CD1c-positive myeloid dendritic cell (primary cell): ENCODE data around the gene KANSL1.

Experiments used
- DNase-seq: peaks from one replicate; pipeline ENCODE4 v3.0.0-alpha.2; 2016; ENCODE audit errors: extremely low spot score

KANSL1 gene

DNA sequence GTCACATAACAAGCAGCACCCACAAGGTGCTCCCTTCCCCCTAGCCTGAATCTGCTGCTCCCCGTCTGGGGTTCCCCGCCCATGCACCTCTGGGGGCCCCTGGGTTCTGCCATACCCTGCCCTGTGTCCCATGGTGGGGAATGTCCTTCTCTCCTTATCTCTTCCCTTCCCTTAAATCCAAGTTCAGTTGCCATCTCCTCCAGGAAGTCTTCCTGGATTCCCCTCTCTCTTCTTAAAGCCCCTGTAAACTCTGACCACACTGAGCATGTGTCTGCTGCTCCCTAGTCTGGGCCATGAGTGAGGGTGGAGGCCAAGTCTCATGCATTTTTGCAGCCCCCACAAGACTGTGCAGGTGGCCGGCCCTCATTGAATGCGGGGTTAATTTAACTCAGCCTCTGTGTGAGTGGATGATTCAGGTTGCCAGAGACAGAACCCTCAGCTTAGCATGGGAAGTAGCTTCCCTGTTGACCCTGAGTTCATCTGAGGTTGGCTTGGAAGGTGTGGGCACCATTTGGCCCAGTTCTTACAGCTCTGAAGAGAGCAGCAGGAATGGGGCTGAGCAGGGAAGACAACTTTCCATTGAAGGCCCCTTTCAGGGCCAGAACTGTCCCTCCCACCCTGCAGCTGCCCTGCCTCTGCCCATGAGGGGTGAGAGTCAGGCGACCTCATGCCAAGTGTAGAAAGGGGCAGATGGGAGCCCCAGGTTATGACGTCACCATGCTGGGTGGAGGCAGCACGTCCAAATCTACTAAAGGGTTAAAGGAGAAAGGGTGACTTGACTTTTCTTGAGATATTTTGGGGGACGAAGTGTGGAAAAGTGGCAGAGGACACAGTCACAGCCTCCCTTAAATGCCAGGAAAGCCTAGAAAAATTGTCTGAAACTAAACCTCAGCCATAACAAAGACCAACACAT lies 194.0 kb downstream of the KANSL1 start, which contains the start of gene STH:
Gene STH, plus strand, starts transcription at position 264 of the 913 bp plus-strand sequence. Its CDS starts 30 bp downstream, at position 294.
- DNase-seq, result no peak

DNA sequence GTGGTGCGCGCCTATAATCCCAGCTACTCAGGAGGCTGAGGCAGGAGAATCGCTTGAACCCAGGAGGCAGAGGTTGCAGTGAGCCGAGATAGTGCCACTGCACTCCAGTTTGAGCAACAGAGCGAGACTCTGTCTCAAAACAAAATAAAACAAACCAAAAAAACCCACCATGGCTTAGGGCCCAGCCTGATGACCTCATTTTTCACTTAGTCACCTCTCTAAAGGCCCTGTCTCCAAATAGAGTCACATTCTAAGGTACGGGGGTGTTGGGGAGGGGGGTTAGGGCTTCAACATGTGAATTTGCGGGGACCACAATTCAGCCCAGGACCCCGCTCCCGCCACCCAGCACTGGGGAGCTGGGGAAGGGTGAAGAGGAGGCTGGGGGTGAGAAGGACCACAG lies 195.6 kb downstream of the KANSL1 start:
- no peak for DNase-seq

DNA sequence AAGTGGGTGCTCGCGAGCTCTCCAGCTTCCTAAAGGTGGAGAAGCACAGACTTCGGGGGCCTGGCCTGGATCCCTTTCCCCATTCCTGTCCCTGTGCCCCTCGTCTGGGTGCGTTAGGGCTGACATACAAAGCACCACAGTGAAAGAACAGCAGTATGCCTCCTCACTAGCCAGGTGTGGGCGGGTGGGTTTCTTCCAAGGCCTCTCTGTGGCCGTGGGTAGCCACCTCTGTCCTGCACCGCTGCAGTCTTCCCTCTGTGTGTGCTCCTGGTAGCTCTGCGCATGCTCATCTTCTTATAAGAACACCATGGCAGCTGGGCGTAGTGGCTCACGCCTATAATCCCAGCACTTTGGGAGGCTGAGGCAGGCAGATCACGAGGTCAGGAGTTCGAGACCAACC lies 196.1 kb downstream of the KANSL1 start:
- no peak for DNase-seq

DNA sequence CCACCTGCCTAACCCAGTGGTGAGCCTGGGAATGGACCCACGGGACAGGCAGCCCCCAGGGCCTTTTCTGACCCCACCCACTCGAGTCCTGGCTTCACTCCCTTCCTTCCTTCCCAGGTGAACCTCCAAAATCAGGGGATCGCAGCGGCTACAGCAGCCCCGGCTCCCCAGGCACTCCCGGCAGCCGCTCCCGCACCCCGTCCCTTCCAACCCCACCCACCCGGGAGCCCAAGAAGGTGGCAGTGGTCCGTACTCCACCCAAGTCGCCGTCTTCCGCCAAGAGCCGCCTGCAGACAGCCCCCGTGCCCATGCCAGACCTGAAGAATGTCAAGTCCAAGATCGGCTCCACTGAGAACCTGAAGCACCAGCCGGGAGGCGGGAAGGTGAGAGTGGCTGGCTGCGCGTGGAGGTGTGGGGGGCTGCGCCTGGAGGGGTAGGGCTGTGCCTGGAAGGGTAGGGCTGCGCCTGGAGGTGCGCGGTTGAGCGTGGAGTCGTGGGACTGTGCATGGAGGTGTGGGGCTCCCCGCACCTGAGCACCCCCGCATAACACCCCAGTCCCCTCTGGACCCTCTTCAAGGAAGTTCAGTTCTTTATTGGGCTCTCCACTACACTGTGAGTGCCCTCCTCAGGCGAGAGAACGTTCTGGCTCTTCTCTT lies 196.8 kb downstream of the KANSL1 start:
- DNase-seq, result no peak

DNA sequence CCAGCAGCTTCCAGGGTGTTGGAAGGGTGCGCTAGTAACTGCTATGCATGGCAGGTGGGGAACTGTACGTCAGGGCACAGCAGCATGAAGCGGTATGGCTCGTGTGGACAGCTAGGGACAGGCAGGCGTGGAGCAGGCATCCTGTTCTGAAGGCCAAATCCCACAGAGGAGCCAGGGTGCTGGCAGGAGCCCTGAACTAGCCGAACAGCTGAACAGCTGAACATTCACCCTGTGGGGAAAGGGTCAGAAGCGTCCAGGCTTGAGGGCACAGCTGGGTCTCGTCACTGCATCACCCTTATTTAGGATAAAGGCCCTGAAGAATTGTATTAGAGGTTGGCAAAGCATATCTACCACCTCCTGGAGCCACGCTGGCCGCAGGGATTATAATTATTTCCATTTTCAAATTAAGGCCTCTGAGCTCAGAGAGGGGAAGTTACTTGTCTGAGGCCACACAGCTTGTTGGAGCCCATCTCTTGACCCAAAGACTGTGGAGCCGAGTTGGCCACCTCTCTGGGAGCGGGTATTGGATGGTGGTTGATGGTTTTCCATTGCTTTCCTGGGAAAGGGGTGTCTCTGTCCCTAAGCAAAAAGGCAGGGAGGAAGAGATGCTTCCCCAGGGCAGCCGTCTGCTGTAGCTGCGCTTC lies 197.5 kb downstream of the KANSL1 start:
- DNase-seq, result no peak

DNA sequence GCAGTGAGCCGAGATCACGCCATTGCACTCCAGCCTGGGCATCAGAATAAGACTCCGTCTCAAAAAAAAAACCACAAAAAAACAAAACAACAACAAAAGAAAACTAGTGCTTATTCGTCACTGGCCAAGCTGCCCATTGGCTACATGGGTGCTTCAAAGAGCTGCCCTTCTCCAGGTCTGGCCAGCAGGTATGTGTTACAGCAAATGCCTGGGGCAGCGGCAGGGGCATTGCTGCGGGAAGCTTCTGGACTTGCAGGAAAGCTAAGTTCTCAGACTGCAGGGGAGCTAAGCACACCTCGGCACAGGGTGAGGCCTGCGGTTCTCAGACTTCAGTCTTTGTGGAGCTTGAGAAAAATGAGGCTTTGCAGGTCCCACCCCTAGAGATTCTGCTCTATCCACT lies 198.2 kb downstream of the KANSL1 start:
- DNase-seq, result no peak

DNA sequence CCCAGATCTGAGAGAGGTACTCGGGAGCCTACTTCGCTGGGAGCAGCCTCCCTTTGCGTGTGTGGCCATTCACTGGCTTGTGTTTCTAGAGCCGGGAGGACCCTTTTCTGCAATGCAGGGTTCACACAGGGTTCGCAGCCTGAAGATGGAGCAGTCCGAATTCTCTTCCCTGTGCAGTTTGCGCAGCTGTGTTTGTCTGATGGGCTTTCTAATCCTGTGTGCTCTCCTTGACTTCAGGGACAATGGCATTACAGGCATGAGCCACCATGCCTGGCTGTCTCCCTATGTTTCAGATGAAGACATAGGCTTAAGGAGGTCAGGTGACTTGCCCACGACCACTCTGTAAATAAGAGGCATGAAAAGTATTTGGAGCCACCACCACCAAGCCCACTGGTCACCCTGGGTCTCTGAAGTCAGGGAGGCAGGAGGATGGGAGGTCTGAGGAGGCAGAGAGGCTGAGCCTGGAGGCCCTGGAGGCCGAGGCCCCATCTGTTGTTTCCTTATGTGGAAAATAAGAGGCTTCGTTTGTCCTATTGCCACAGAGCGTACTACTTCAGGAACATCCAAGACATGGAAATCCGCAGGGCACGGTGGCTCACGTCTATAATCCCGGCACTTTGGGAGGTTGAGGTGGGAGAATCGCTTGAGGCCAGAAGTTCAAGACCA lies 199.1 kb downstream of the KANSL1 start:
- DNase-seq, result no peak

DNA sequence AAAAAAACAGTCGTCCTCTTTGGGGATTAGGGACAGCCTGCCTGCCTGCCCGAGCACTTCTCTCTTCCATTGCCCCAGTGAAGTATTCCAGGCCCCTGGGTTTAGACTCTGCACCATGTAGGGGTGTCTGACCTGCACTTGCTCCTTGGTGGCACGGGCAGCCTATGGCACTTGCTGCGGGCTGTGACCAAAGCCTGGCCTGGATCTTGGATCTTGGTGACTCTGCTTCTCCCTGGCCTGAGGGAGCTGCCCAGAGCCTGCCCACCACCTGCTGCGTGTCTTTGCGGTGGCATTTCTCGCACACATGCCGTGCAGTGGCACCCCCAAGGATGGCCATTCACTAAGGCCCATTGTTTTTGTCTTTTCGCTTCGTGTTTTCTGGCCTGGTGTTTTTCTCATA lies 200.3 kb downstream of the KANSL1 start:
- DNase-seq, result no peak

DNA sequence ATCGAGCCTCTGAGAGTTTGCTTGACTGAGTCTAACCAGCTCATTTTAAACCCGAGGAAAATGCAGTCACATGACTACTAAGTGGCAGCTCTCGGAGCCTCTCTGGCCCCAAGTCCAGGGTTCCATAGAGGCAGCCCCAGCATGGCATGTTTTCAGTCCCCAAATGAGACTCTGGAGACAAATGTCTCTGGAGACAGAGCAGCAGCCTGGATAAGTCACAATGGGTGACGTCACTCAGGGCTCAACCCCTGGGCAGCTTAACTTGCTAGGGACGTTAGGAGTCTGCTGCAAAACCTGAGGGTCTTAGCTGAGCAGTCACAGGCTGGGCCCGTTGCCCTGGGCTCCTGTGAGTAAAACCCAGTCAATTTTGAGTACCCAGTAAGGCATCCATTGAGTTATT lies 201.1 kb downstream of the KANSL1 start:
- no peak for DNase-seq

DNA sequence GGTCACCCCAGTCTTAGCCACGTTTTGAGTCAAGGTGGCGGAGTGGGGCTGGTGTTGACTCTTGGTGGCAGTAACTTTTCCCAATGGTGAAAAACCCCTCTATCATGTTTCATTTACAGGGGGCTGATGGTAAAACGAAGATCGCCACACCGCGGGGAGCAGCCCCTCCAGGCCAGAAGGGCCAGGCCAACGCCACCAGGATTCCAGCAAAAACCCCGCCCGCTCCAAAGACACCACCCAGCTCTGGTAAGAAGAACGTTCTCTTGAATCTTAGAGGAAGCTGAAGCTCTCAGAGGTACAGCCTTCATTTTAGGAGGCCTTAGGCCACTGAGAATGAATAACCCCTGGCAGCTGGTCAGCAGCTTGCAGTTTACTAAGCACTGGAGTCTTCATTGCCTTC lies 201.9 kb downstream of the KANSL1 start:
- DNase-seq, result no peak

DNA sequence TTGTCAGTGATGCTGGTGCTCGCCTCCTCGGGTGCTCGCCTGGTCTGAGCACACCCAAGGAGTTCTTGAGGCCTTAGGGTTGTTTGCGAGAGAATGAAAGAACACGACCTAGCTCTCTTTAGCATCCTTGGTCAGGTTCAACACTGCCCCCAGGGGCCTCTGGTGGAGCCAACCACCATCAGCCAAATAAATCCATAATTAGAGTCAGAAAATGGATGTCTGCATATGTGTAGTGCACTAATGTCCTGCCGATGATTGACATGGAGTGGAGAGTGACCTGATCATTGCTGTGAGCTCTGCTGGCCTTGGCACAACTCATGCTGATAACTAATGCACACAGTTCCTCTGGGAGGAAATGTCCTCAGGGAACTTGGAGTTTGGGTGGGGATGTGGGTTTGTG lies 202.3 kb downstream of the KANSL1 start:
- DNase-seq, result no peak

DNA sequence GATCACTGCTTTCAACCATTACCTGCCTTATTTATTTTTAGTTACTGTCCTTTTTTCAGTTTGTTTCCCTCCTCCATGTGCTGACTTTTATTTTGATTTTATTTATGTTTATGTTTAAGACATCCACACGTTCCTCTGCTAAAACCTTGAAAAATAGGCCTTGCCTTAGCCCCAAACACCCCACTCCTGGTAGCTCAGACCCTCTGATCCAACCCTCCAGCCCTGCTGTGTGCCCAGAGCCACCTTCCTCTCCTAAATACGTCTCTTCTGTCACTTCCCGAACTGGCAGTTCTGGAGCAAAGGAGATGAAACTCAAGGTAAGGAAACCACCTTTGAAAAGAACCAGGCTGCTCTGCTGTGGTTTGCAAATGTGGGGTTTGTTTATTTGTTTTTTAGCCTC lies 203.5 kb downstream of the KANSL1 start:
- no peak for DNase-seq

DNA sequence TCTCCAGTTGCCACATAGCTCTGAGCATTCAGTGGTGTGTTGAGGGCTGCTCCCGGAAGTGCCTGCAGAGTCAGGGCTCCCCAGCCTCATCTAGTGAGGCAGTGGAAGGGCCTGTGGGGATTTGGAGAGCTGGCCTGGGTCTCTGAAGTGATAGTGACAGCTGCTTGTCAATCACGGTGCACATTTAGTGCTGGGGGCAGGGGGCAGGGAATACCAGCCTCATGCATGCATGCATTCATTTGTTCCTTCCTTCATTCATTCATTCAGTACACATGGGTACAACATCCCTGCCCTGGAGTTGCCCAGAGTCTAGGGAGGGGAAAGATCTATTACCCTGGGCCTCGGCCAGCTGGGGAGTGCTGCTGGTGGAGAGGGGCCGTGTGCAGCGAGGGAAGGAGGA lies 205.5 kb downstream of the KANSL1 start:
- no peak for DNase-seq

DNA sequence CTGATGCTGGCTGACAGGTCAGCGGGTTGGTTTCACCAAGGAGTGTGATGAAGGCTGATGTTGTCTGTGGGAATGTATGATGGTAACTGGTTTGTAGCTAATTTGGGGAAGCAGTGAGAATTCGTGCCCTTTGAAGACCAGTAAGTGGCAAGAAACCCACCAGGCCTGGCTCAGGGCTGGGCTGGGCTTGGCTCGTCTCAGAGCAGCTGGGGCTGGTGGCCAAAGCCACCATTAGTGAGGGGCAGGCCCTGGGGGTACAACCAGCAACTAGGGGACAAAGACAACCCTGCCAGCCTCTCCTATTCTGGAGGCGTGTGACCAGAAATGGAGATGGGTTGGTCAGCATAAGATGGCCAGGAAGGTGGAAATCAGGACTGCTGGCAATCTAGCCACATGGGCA lies 207.2 kb downstream of the KANSL1 start:
- no peak for DNase-seq

DNA sequence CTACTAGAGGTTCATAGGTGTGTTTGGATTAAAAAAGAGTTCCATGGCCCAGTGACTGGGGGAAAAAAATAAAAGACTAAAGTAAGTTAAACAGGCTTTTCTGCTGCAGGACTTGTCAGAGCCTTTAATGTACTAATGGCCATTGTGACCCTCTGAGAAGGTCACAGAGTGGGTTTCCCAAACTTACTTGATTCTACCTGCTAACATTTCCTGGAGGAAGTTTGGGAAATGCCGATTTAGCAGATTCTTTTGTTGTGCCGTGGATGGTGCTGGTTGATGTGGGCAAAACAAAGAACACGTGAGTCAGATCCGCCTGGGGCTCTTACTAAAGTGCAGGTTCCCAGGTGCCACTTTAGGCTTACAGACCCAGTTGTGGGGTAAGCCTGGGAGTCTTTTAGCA lies 207.8 kb downstream of the KANSL1 start:
- DNase-seq, result no peak

DNA sequence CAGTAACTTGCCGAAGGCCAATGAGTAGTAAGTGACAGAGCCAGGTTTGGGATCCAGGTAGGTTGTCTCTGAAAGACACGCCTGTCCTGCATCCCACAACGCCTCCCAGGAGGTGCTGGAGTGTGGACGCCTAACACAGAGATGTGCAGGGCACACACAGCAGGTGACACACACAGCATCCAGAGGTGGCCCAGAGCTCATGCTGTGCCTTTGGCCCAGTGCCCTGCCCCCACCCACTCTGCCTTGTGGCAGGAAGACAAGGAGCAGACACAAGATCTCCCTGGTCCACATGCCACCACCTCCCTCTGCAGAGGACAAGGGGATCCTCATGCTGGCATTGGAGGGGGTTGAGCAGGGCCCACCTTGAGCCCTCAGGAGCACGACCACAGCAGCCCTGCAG lies 208.9 kb downstream of the KANSL1 start:
- DNase-seq, result no peak

DNA sequence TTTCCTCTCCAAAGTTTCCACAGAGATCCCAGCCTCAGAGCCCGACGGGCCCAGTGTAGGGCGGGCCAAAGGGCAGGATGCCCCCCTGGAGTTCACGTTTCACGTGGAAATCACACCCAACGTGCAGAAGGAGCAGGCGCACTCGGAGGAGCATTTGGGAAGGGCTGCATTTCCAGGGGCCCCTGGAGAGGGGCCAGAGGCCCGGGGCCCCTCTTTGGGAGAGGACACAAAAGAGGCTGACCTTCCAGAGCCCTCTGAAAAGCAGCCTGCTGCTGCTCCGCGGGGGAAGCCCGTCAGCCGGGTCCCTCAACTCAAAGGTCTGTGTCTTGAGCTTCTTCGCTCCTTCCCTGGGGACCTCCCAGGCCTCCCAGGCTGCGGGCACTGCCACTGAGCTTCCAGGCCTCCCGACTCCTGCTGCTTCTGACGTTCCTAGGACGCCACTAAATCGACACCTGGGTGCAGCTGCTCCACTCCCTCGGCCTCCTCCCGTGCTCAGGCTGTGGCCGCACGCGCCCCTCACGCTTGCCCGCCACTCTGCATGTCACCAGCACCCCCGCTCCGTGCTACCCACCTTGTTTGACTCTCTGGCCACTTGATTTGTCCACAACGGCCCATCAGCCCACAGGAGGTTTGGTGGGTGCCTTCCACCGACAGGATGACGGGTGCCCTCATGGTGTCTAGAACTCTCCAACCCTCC lies 209.5 kb downstream of the KANSL1 start:
- DNase-seq, result no peak

DNA sequence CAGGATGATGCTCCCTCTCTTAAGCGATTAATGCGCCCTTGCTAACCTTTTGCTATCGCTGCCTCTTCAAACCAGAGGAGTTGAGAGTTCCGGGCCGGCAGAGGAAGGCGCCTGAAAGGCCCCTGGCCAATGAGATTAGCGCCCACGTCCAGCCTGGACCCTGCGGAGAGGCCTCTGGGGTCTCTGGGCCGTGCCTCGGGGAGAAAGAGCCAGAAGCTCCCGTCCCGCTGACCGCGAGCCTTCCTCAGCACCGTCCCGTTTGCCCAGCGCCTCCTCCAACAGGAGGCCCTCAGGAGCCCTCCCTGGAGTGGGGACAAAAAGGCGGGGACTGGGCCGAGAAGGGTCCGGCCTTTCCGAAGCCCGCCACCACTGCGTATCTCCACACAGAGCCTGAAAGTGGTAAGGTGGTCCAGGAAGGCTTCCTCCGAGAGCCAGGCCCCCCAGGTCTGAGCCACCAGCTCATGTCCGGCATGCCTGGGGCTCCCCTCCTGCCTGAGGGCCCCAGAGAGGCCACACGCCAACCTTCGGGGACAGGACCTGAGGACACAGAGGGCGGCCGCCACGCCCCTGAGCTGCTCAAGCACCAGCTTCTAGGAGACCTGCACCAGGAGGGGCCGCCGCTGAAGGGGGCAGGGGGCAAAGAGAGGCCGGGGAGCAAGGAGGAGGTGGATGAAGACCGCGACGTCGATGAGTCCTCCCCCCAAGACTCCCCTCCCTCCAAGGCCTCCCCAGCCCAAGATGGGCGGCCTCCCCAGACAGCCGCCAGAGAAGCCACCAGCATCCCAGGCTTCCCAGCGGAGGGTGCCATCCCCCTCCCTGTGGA lies 210.2 kb downstream of the KANSL1 start:
- DNase-seq, result no peak

DNA sequence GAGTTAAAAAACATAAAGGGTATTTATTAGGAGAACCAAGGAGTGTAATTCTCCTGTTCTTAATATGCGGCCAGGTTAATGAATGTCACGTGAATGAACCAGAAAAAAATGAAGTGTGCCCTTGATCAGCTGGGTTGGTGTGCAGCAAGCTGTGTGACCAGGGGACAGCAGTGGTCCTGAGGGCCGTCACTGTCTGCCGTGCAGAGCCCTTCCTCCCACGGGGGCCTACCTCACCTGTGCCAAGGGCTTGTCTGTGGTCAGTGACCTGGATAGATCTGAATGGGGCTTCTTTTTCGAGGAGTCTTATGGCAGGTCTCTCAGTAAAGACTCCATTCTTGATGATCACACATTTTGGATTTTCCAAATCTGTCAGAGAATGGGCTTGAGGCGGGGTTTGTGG lies 211.9 kb downstream of the KANSL1 start:
- no peak for DNase-seq

DNA sequence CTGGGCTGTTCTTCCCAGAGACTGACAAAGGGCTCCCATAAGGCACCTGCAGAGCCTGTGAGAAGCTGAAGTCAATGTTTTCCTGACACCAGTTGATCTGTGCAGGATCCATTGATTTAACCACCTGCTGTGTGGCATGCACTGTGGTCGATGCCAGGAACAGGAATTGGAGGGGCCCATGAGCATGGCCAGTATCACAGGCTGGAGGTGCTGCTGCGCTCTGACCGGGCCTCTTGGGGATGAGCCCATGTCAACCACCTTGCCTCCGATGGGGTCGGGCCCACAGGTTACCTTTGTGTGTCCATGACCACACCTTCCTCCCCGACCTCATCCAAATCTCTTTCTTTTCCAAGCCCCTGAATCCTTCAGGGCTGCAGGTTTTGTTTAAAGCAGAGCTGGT lies 212.4 kb downstream of the KANSL1 start:
- DNase-seq, result no peak
